Urothelium cell line (cell line): Measurements from ENCODE around the gene GPC6.

Source experiments
- DNase-seq: peaks from one replicate; pipeline ENCODE4 v3.0.0; 2011; ENCODE audit warnings: low spot score, mixed read lengths
- FAIRE-seq: peaks from 2 replicates; lab custom pipeline; 2011; peaks lifted over from hg19 to GRCh38; lab: Jason Lieb, UNC

GPC6 gene

GRCh38 chr13:94128430-94128829 lies 901.8 kb downstream of the GPC6 start:
- DNase-seq = no peak
- FAIRE-seq = no peak

DNA sequence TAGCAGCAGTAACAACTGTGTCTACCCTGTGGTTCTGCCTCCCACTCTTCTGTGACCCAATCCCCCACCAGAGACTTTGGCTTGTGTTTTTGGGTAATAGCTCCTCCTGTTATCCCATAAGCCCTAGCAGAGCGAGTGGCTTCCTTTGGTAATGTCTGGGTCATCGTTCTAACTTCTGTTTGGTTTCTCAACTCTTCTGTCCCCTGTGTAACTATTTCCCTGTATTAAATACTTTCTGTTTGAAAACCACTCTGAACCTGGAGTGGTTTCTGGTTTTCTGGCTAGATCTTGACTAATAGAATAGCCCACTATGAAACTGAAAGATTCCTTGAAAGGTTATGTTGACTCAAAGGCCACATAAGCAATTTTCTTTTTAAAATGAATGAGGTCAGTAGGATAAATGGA lies 902.9 kb downstream of the GPC6 start:
- no peak for DNase-seq
- no peak for FAIRE-seq

GRCh38 chr13:94138831-94139230 lies 912.2 kb downstream of the GPC6 start:
- FAIRE-seq (no peak), DNase-seq (no peak)

DNA sequence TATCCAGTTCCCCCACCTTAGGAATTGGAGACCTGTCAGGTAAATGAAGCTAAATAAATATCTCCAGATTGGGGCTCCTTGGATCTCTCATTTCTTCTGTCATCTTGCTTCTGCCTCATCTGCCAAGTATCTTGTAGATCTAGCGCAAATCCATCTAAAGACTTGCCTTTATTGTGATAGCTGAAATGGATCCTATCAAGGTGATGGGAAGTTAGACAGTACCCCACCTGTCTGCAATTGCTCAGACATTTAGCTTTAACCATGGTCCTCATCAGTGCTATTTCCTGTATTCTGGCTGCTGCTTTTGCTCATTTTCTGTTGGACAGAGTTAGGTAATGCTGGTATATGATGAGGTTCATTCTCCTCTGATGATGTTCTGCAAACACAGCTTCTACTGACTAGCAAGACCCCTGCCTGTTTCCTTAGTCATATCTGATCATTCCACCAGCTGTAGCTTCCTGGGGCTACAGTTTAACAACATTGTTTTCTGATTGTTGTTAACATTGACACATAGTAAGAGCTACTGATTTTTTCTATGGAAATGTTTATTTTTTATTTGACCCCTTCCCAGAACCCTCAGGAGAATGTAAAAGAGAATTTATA lies 912.9 kb downstream of the GPC6 start:
- DNase-seq = no peak
- FAIRE-seq = no peak

DNA sequence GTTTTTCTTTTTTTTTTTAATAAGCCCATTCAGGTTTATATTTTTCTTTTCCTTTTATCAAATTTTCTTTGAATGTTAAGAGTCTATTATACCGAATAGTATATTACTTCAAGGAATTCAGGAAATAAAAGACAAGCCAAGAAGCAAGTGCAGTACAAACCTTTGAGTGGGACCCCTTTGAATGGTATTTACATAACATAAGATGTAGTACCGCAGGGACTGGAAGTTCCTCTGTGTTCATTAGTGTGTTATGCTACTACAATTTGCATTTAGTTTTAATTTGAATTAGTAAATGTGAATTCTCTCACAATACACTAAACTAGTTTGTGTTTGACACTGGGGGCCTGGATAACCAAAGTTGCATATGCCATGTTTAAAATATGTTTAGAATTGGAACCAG lies 913.4 kb downstream of the GPC6 start:
- DNase-seq = no peak
- no peak for FAIRE-seq

GRCh38 chr13:94140511-94140910 lies 913.9 kb downstream of the GPC6 start:
- DNase-seq = no peak
- no peak for FAIRE-seq

DNA sequence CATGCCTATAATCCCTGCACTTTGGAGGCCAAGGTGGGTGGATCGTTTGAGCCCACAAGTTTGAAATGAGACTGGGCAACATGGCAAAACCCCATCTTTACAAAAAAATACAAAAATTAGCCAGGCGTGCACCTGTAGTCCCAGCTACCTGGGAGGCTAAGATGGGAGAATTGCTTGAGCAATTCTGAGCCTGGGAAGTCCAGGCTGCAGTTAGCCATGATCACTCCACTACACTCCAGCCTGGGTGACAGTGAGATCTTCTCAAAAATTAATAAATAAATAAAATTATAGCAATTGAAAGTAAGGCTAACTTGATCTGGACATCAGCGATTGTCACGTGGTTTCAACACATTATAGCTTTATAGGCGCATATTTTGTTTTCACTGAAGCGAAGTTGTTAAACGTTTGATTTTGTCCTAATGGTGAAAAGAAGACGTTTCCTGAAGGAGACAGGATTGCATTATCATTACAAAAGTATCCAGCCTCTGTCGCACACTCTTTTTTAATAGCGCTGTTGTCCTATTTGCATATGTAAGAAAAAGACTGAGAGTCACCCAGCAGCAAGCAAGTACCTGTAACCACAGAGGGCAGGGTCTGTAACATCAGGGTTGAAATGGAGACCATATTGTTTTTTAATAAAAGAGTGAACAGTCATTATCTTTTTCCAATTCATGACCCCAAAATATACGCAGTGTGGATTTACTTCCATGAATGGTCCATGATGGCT lies 917.2 kb downstream of the GPC6 start:
- FAIRE-seq = no peak
- no peak for DNase-seq

GRCh38 chr13:94145966-94146365 lies 919.4 kb downstream of the GPC6 start:
- no peak for FAIRE-seq
- no peak for DNase-seq

DNA sequence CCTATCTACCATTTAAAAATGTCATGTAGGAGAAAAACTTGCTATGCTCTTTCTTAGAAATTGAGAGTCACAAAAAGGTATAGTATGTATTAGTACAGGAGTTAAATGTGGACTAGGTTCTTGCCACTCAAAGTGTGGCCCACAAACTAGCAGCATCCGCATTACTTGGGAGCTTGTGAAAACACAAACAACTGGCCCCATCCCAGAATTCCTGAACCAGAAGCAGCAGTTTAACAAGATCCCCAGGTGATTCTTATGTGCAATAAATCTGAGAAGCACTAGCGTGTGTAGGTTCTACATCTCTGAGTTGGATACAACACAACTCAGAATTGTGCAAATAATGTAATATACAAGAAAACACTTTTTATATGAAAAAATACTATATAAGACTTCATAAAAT lies 927.0 kb downstream of the GPC6 start:
- DNase-seq (no peak), FAIRE-seq (no peak)

GRCh38 chr13:94154367-94154766 lies 927.8 kb downstream of the GPC6 start:
- FAIRE-seq (no peak), DNase-seq (no peak)

GRCh38 chr13:94157705-94158218 lies 931.2 kb downstream of the GPC6 start:
- no peak for DNase-seq
- no peak for FAIRE-seq

DNA sequence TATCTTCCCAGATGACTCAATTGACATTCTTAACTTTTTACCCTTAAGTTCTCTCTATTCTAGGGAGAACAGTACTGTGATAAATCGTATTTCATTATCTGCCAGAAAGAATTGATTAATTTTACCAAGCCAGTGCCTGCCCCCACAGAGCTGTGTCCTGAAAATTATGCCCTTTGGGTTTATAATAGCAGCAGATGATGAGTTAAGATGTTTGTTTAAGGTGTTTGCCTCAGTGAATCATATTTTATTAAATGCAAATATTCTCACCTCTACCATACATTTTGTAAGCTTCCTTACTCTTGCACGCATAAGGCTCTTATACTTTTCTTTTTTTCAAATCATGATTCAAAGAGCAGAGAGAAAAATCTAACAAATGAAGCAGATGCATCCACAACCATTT lies 934.3 kb downstream of the GPC6 start:
- DNase-seq (no peak), FAIRE-seq (no peak)

DNA sequence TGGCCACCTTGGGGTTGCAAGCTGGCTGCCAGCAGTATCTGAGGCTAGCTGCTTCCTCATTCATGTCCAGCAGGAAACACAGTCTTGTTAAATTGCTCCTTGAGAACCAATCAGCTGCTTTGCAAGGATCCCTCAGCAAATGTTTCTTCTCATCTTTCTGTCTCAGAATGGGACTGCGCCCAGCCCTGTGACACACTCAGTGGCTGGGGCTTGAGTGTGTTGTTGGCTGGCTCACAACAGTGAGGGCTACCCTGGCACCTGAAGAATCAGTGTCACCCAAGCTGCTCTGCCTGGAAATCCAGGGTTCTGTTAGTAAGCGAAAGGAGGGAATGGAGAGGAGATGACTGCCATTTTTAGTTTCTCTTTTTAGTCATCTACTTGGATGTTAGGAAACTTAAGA lies 935.7 kb downstream of the GPC6 start:
- FAIRE-seq (no peak), DNase-seq (no peak)

- FAIRE-seq = no peak
- no peak for DNase-seq
Observed at GRCh38 chr13:94163535-94163934, 936.9 kb downstream of the GPC6 start.

DNA sequence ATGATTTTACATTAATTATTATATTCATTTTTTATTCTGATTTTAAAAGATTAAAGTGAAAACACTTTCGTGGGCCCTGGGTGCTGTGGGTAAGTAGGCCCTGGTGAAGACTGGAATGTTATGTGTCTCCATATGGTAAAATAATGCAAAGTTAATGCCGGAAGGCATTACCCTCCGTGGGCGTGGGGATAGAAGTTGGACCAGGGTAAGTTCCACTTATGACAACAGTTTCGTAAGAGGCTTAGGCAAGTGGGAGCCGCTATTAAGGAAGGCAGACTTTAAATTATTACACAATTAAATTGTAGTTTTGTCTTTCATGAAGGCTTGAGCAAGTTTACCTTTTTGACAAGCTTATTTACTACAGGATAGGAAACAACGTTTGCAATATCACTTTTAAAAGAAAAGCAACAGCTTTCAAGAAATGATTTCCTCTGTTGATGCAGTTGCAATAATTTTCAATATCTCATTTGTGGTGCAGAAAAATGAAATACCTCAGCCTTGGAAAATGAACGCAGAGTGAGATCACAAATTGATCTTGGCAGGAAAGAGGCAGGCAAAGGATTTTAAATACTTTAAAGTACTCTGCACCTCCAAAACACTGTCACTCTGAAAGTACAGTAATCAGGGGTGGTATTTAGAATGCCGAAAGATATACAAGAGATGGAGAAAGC lies 942.3 kb downstream of the GPC6 start:
- DNase-seq (no peak), FAIRE-seq (no peak)

DNA sequence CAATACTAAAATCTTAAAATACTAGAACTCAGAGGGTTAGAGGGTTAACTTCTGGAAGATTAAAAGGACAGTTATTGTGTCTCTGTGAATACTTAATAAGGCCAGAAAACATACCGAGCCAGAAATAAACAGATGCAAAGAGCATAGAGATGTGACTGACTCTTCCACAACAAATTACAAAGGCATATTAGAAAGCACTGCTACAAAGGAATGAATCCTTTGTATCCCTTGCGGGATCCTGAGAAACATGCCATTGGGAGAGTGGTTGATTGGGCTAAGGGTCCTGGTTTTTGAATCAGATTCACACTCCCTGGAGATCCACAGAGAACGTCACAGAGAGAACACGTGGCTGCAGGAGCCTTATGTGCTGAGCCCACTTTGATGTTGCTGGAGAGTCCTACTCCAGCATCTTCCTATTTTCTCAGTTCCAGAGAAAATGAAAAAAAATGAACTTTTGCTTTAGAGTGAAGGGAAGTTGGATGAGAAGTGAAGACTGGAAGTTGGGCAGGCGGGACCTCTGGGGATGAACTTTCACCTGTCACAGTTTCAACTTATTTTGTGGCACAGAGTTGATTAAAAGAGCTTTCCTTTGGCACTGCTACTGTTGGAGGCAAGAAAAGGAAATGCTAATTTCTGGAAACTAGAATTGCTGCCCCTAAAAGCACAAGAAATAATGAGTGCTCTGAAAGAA lies 943.0 kb downstream of the GPC6 start:
- FAIRE-seq (no peak), DNase-seq (no peak)

GRCh38 chr13:94170145-94170571 lies 943.6 kb downstream of the GPC6 start:
- DNase-seq = no peak
- no peak for FAIRE-seq

- FAIRE-seq = no peak
Observed at GRCh38 chr13:94172416-94172815, 945.8 kb downstream of the GPC6 start.

DNA sequence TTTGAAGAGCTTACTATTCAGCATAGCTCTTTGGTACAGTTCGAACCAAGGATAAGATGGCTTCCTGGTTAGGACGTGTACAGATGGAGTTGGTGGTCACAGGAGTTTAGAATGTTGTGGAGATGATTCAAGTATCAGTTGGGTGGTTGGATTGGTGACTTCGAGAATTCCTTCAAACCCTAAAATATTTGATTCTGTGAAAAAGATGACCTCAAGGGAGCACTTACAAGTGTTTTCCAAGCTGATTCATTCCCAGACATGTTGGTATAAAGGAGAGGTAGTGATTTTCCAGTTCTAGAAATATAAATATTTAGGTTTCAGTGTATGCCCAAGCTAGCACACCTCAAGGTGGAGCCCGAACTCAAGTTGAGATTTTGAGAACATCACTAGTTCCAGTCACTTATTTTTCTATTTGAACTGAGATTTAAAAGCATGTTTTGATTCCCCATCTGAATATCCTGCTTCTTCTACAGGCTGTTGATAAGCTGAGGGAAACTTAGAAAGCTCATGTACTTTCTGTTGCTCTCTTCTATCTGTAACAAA lies 946.8 kb downstream of the GPC6 start:
- no peak for FAIRE-seq
- no peak for DNase-seq

More at GRCh38 chr13:94172416-94172815, 945.8 kb downstream of the GPC6 start:
- no peak for DNase-seq

- FAIRE-seq (no peak), DNase-seq (no peak)
Observed at GRCh38 chr13:94174009-94174408, 947.4 kb downstream of the GPC6 start.

GRCh38 chr13:94175076-94175475 lies 948.5 kb downstream of the GPC6 start:
- FAIRE-seq (no peak), DNase-seq (no peak)
